Choroid plexus epithelial cell (primary cell): Measurements from ENCODE around the gene SLC22A1.
"Not testable (repeated sequence)": the region's sequence is repeated elsewhere in the genome, so short reads cannot be mapped to it uniquely, and the experiment has no call there.

Experiments used
- DNase-seq: peaks from one replicate; pipeline ENCODE4 v3.0.0-alpha.2; 2010; ENCODE audit warnings: low read depth
- H3K4me3 ChIP-seq: 2 replicates; pipeline ENCODE4 v1.5.1; 2011; ENCODE audit warnings: low read depth, mild to moderate bottlenecking, control low read depth, low read length, moderate library complexity
- CTCF ChIP-seq: conservative IDR thresholded peaks from 2 replicates; pipeline ENCODE4 v1.5.1; 2011; ENCODE audit warnings: low read depth, mild to moderate bottlenecking, control low read depth, inconsistent platforms, low read length, moderate library complexity

SLC22A1 gene

GRCh38 chr6:160135907-160136655 lies 14.5 kb downstream of the SLC22A1 start:
- DNase-seq: no peak
- H3K4me3 ChIP-seq: no peak overlapping the region
- no peak for TF ChIP-seq CTCF

- H3K4me3 ChIP-seq: no peak overlapping the region
- TF ChIP-seq CTCF: no peak
- no peak for DNase-seq
Measured at GRCh38 chr6:160137130-160137988, 15.7 kb downstream of the SLC22A1 start.

GRCh38 chr6:160137989-160138835 lies 16.6 kb downstream of the SLC22A1 start:
- TF ChIP-seq CTCF: peak; percentile 86
- peak; percentile 83 for DNase-seq
- H3K4me3 ChIP-seq: no peak overlapping the region

GRCh38 chr6:160138839-160139419 lies 17.3 kb downstream of the SLC22A1 start:
- no peak for TF ChIP-seq CTCF
- no peak for DNase-seq
- no peak overlapping the region for H3K4me3 ChIP-seq

GRCh38 chr6:160139420-160139851 lies 17.8 kb downstream of the SLC22A1 start:
- no peak for TF ChIP-seq CTCF
- no peak overlapping the region for H3K4me3 ChIP-seq
- peak; percentile 92 for DNase-seq

- H3K4me3 ChIP-seq, DNase-seq: not testable (repeated sequence)
Measured at GRCh38 chr6:160140493-160140892, 18.9 kb downstream of the SLC22A1 start.
